ENCODE results near the gene CFAP221.

The CFAP221 gene

GRCh38 chr2:119531292-119531691 lies 13.0 kb upstream of the CFAP221 start:
- TF ChIP-seq REST (IDR thresholded peaks at IDR 0.05; ENCODE audit: insufficient read depth in 1 of 2, low read depth in 2 of 2, low read length in 2 of 2) (no peak), SIN3A (IDR thresholded peaks at IDR 0.05; ENCODE audit: borderline replicate concordance, insufficient read depth, low read length) (no peak), TAF1 (IDR thresholded peaks at IDR 0.05; ENCODE audit: borderline replicate concordance, insufficient read depth, low read length) (no peak), FOXP2 (optimal IDR thresholded peaks at IDR 0.05; ENCODE audit: borderline replicate concordance, extremely low read depth, extremely low read length, insufficient read depth) (no peak), POLR2AphosphoS5 (IDR thresholded peaks at IDR 0.05; ENCODE audit: low read depth, low read length) (no peak)

- TF ChIP-seq POLR2AphosphoS5 (IDR thresholded peaks at IDR 0.05; ENCODE audit: low read depth, low read length), result no peak
Observed at GRCh38 chr2:119533560-119533959, 10.7 kb upstream of the CFAP221 start.

DNA sequence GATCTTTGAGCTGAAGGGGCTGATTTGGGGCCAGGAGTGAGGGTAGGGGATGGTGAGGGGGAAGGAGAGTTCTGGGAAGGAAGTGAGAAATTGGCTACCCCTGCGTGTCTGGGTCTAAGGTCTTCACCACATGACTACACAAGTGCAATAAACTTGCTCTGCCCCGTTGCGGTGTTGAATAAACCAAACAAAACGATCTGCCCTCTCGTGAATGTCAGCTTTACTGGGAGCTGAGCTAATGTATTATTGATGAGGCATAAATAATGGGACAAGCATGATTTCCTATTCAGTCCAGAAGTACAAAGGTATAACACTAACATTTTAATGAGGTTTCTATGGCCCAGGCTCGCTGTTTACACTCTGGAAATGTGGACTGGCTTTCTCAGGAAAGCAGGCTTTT lies 8.0 kb upstream of the CFAP221 start:
- TF ChIP-seq TAF1 (IDR thresholded peaks at IDR 0.05; ENCODE audit: borderline replicate concordance, insufficient read depth, low read length) (no peak), FOXP2 (optimal IDR thresholded peaks at IDR 0.05; ENCODE audit: borderline replicate concordance, extremely low read depth, extremely low read length, insufficient read depth) (no peak), REST (IDR thresholded peaks at IDR 0.05; ENCODE audit: insufficient read depth in 1 of 2, low read depth in 2 of 2, low read length in 2 of 2) (no peak), SIN3A (IDR thresholded peaks at IDR 0.05; ENCODE audit: borderline replicate concordance, insufficient read depth, low read length) (no peak), POLR2AphosphoS5 (IDR thresholded peaks at IDR 0.05; ENCODE audit: low read depth, low read length) (no peak)

DNA sequence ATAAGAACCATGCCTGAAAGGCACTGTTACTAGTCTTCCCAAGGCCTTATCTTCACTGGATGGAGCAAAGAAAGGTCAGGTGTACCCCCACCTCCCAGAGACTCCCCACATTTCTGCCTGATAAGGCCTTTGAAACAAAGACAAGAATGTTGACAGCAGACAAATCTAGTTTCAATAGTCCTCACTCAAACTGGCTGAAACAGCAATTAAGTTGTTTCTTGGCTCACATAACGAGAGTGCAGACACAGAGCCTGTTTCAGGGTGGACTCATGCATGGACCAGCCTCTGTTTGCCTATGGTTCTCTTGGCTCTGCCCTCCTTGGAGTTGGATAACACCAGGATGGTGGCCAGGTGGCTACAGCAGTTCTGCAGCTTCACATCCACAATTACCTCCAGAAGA lies 7.5 kb upstream of the CFAP221 start:
- TF ChIP-seq TAF1 (IDR thresholded peaks at IDR 0.05; ENCODE audit: borderline replicate concordance, insufficient read depth, low read length), result no peak
- no peak for TF ChIP-seq REST (IDR thresholded peaks at IDR 0.05; ENCODE audit: insufficient read depth in 1 of 2, low read depth in 2 of 2, low read length in 2 of 2)
- no peak for TF ChIP-seq POLR2AphosphoS5 (IDR thresholded peaks at IDR 0.05; ENCODE audit: low read depth, low read length)
- TF ChIP-seq SIN3A (IDR thresholded peaks at IDR 0.05; ENCODE audit: borderline replicate concordance, insufficient read depth, low read length), result no peak
- TF ChIP-seq FOXP2 (optimal IDR thresholded peaks at IDR 0.05; ENCODE audit: borderline replicate concordance, extremely low read depth, extremely low read length, insufficient read depth), result no peak

- TF ChIP-seq TAF1 (IDR thresholded peaks at IDR 0.05; ENCODE audit: borderline replicate concordance, insufficient read depth, low read length), result no peak
- TF ChIP-seq REST (IDR thresholded peaks at IDR 0.05; ENCODE audit: insufficient read depth in 1 of 2, low read depth in 2 of 2, low read length in 2 of 2), result no peak
- no peak for TF ChIP-seq FOXP2 (optimal IDR thresholded peaks at IDR 0.05; ENCODE audit: borderline replicate concordance, extremely low read depth, extremely low read length, insufficient read depth)
- no peak for TF ChIP-seq POLR2AphosphoS5 (IDR thresholded peaks at IDR 0.05; ENCODE audit: low read depth, low read length)
- TF ChIP-seq SIN3A (IDR thresholded peaks at IDR 0.05; ENCODE audit: borderline replicate concordance, insufficient read depth, low read length), result no peak
Observed at GRCh38 chr2:119537792-119538191, 6.5 kb upstream of the CFAP221 start.

All from PFSK-1 (cell line).